ENCODE results near the gene MIS18A.

Gene MIS18A

DNA sequence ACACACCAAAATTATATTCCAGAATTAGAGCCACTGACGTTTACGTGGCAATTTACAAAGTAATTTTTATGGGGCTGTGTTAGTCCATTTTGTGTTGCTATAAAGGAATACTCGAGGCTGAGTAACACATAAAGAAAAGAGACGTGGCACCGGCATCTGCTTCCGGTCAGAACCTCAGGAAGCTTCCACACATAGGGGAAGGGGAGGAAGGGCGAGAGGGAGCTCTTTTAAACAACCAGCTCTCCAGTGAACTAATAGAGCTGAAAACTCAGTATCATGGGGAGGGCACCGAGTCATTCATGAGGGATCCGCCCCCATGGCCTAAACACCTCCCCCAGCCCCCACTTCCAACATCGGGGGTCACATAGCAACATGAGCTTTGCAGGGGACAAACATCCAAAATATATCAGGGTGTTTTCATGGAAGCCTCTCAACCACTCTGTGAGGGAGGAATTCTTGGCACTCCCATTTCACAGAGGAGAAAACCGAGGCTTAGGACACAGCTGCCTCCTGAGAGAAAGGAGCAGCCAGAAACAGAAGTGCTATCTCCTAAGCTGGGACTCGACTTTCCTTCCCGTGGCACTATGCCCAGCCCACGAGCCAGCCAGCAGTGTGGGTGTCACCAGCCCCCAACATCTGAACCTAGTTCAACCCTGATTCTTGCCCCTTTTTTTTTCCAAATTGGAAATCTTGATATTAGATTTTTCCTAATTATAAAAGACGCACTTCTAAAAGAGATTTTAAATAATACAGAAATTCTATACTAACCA lies 29.2 kb downstream of the MIS18A start:
- DNase-seq, result no peak

DNA sequence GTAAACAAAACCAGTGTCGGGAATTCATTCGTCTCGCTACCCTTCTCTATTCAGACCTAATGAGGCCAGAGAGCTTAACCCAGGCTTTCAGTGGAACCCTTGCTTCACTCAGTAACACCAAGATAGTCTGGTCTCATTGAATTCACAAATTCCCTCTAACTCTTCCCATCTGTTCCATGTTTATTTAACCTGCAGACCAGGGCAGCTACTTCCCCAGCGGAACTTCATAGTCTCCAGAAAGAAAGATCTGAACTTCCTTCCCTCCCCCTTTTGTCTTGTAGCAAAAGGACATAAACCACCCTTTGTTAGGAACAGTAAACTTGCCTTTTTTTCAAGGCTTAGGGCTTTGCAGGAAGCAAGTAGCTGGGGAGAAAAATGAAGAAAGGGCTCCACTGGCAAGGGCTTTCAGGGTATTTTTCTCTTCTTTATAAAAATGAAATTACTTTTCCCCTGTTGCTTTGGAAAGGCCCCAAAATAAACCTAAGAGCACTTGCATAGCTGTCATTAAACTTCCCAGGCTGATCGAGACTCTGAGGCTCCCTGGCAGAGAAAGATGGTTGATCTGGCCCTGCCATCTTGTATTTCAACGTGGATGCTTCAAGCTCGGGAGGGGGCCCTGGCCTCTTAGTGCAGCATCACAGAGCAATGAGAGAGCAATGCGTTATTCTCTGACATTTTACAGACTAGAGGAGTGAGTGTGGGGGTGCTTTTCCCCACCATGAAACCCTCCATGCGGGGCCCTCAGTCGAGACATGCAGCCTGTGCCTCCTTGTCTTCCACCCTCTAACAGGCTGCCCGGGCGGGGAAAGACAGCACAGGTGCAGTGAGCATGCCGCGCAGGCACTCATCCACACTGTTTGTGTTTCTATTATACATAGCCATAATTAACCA lies 30.0 kb downstream of the MIS18A start:
- DNase-seq, result no peak

DNA sequence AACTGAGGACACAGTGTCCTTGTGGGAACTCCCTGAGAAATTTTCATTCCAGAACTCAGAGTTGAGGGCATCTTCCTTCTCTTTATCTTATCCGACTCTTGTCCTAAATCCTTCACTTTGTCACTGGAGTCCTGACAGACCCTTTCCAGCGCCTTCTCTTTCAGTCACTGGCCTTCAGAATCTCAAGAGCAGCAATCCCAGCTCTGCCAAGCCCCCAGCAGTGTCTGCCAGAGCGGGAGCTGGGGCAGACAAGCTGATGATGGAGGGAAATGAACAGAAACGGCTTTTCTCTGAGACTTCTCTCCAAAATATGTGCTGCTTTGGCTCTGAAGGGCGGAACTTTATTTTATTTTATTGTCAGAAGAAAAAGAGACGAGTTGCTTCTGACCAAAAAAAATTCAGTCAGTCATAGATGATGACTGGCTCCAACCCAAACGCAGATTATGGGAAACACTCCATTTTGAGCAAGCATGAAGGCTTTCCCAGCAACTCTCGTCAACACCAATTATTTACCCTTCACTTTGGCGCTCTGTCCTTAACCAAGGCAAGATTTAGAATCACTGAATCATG lies 32.2 kb downstream of the MIS18A start:
- DNase-seq, result no peak

DNA sequence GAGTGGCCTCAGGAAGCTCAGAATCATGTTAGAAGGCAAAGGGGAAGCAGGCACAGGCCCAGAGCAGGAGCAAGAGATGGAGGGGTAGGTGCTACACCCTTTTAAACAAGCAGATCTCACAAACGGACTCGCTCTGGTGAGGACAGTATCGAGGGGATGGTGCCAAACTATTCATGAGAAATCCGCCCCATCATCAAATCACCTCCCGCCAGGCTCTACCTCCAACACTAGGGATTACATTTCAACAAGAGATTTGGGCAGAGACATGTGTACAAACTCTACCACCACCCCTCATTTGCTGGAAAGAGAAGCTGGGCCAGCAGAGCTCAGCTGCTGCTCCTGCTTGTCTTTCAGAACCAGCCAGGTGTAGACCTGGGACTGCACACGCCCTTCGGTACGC lies 32.9 kb downstream of the MIS18A start:
- DNase-seq, result no peak

DNA sequence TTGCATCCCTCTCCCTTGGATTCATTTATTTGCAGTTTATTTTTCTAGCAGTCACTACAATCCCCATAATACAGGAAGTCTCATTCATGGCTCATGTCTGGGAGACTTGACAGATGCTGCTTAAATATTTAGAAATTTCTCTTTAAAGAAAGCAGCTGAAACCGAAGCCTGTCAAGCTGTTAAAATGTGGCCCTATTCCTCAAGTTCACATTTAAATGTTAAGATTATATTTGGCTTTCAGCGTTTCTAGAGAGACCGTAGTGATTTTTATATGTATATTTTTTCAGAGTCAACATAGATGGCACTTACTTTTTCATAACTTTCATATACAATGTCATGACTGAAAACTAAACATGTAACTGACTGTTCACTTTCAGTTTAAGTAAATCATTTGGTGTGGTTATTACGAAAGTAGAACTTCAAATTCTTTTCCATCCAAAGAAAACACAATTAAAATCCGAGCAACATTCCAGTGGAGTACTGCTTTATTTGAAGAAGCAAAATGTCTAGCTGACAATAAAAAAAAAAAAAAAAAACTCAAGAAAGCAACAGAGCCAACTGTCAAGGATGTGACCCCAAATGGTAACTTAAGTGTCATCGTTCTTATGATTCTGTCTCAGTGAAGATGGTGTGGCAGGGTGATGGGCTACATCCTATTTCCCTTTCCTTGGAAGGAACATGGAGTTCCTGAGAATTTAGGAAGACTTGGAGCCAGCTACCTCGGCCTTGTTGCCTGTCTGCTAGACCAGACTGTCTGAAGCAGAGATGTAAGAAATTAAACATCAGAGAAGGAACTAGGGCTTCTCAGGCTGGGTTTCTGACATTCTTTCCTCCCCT lies 37.8 kb downstream of the MIS18A start:
- no peak for DNase-seq

DNA sequence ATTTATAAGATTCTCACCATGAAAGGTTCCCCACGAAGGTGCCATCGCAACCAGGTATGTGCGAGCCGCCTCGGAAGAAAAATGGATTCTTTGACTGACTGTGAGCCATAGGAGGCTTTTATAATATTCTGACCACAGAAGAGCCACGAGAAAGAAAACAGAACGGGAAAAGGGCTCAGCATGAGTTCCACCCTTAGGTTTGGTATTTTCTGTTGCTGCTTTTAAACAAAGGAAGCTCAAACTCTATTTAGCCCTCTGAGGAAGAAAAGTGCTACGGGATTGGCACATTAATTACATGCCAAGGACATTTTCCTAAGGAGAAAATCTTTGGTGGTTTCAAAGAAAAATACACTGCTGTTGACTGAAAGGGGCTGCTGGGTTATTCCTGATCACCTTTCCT lies 39.3 kb downstream of the MIS18A start:
- DNase-seq, result no peak

DNA sequence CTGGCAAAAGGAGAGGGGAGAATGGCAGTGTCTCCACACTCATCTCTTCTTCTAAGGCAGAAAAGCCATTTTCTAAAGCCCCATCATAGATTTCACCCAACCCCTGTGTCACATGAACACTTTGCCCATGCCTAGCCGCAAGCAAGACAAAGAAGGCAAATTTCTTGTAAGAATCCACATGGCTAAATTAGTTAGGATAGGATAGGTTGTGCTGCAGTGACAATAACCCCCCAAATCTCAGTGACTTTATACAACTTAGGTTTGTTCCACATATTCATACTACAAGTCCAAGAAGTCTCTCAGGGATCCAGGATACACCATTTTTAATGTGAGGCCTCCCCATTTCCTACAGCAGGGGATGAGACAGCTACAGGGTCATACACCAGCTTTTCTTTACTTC lies 40.8 kb downstream of the MIS18A start:
- no peak for DNase-seq

DNA sequence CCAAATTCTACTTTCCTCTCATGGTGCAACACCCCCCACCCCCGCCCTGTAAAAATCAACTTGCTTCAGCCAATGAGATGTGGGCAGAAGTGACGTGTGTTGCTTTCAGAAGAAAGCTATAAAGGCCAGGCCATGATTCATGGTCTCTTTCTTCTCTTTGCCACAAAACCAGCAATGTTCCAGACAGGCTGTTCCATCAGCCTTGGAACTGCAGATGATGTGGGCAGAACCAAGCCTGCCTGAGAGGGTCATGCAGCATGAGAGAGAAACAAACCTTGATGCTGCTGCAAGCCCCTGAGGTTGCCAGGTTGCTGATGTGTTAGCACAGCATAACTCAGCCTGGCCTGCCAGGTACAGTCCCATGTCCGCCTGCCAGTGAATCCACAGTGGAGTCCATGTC lies 41.8 kb downstream of the MIS18A start:
- DNase-seq, result no peak

DNA sequence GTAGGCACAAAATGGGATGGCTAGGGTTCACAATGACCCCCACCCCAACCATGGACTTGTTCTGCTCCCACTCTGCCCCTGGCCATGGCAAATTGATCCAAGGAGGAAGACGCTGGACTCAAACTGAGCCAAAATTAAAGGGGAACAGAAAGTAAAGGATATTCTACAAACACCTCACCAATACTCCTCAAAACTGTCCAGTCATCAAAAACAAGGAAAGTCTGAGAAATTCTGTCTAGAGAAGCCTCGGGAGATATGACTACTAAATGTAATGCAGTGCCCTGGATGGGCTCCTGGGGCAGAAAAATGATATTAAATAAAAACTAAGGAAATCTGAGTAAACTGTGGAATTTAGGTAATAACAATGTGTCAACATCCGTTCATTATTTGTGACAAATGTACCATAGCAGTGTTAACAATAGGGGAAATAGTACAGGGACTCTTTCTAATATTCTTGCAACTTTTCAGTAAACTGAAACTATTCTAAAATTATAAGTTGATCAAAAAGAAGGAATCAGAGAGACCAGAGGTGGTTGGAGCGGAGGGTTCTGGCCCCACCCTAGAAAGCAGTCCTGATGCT lies 45.0 kb downstream of the MIS18A start:
- no peak for DNase-seq

DNA sequence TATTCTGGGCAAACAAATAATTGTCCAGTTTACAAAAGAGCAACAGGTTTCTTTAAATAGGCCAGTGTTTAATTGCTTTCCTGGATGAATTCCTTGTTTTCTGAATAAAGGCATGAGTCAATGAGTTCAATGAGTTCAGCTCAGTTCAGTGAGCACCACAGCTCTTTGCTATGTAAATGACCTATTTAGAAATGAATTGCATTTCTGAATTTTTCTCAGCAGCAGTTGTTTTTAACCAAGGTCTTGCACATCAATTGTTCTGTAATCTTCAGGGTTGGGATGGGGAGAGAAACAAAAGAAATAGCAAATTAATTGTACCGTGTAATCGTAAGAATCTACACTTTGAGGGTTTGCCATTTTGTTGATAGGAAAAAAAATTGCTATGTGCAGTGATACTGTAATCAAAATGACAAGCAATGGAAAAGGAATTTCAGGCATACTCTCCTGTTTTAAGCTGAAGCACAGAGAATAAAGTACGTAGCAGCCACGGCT lies 45.7 kb downstream of the MIS18A start:
- DNase-seq, result no peak

DNA sequence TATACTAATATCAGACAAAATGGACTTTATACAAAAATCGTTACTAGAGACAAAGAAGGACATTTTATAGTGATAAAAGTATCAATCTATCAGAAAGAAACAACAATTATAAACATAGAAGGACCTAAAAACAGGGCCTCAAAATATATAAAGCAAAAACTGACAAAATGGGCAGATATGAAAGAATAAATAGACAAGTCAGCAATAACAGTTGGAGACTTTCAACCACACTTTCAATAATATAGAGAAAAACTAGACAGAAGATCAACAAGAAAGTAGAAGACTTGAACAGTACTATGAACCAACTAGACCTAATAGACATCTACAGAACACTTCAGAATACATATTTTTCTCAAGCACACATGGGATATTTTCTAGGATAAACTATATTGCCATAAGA lies 52.4 kb downstream of the MIS18A start:
- no peak for DNase-seq

Data from NCI-H524 treated with DMSO at 0.1 percent for 48 hours (cell line).